Keratinocyte (primary cell): ENCODE results near the gene SLC22A1.

Experiments used
- CTCF ChIP-seq, 3 experiments: IDR thresholded peaks in 1 of 3; conservative IDR thresholded peaks in 1 of 3; optimal IDR thresholded peaks in 1 of 3; 2 replicates in 2 of 3; 3 replicates in 1 of 3; pipeline versions ENCODE3 to v1.5.1; 2011; ENCODE audit warnings: low read length in 3 of 3, mild to moderate bottlenecking in 3 of 3, moderate library complexity in 2 of 3, control low read depth in 1 of 3, inconsistent platforms in 1 of 3; ENCODE audit not compliant: insufficient read depth in 2 of 3; ENCODE audit errors: extremely low read depth in 1 of 3
- EZH2 ChIP-seq: IDR thresholded peaks from one replicate; pipeline ENCODE4 v1.6.1; 2012; ENCODE audit warnings: inconsistent platforms, mild to moderate bottlenecking, low read length, moderate library complexity

DNA sequence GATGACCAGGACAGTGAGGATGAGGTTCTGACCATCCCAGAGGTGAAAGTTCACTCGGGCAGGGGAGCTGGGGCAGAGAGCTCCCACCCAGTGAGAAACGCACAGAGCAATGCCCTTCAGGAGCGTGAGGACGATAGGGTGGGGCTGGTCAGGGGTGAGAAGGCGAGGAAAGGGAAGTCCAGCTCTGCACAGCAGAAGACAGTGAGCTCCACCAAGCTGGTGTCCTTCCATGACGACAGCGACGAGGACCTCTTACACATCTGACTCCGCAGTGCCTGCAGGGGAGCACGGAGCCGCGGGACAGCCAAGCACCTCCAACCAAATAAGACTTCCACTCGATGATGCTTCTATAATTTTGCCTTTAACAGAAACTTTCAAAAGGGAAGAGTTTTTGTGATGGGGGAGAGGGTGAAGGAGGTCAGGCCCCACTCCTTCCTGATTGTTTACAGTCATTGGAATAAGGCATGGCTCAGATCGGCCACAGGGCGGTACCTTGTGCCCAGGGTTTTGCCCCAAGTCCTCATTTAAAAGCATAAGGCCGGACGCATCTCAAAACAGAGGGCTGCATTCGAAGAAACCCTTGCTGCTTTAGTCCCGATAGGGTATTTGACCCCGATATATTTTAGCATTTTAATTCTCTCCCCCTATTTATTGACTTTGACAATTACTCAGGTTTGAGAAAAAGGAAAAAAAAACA is 16.6 kb upstream of the SLC22A1 start:
- TF ChIP-seq CTCF (optimal IDR thresholded peaks at IDR 0.05 in 1 of 3, IDR thresholded peaks at IDR 0.05 in 1 of 3, conservative IDR thresholded peaks at IDR 0.05 in 1 of 3; ENCODE audit: extremely low read depth in 1 of 3, insufficient read depth in 2 of 3, low read length in 3 of 3) (no peak), EZH2 (no peak)
